DMS 273 (cell line): ENCODE results near the gene MAGEB16.

Experiments used
- DNase-seq: peaks from one replicate; lab custom pipeline; 2025; ENCODE audit not compliant: unreplicated experiment; lab: John Stamatoyannopoulos, UW

MAGEB16 gene

GRCh38 chrX:35798042-35798441 is at the start of gene MAGEB16:
Gene MAGEB16 (plus strand): TSS chrX:35798342. CDS start chrX:35802197, 3,855 bp downstream.
- DNase-seq, result no peak

GRCh38 chrX:35773958-35774564 is 24.1 kb upstream of the MAGEB16 start:
- DNase-seq, result no peak

DNA sequence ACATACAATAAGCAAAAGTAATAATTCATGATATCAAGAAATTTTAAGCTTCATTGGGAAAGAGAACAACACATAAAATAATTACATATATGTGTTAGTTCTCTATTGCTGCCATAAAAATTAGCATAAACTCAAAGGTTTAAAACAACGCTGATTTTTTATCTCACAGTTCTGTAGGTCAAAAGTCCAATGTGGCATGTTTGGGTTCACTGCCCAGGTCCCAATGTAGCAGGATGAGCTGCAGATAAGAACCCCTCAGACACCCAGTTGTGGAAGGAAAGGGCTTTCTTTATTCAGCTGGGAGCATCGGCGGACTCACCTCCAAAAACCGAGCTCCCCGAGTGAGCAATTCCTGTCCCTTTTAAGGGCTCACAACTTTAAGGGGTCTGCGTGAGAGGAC is 13.1 kb upstream of the MAGEB16 start:
- DNase-seq, result no peak

DNA sequence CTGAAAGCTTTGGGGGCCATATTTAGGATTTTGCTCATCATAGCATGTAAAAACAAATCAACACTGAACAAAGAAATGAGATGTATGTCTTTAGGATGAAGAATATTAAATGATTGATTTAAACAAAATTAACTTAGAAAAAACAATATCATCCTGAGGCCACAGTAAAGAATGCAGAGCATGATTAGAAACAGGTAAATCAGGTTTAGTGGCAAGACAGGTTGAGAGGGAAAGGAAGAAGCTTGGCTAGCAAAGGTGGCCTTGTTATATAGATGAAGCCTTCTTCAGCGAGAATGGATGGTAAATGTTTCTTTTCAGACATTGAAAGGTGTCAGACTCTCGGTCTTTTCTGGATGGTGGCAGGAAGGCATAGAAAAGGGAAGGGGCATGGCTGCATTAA is 11.9 kb upstream of the MAGEB16 start:
- DNase-seq, result no peak

DNA sequence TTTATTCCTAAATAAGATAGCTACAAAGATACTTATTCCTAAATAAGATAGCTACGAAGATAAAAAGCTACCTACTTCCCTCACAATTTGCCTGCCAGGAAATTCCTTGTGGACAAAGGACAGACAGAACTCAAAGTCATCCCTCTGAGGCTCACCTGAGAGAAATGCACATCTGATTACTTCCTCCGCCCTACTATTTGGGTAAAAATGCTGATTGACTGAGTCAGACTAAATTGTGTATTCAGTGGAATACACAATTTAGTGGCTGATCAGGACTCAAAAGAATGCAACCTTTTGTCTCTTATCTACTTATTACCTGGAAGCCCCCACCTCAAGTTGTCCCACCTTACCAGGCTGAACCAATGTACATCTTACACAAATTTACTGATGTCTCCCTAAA is 10.3 kb upstream of the MAGEB16 start:
- DNase-seq, result no peak

DNA sequence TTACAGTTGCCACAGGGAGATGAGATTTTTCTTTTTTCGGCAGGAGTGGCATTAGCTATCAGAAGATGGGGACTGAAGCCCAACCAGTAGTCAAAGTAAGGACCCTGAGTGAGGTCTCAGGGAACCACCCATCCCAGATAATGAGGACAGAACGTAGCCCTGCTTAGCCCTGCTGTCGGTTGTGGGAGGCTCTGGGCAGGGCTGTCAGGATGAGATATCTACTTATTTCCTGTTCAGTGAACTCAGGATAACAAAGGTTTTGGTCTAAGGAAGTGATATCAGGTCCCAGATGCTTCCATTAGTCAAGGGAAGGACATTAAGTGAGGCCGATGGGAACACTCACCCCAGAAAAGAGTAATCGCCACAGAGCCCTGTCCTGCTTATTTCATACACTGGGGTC is 2.3 kb downstream of the MAGEB16 start:
- DNase-seq, result no peak

DNA sequence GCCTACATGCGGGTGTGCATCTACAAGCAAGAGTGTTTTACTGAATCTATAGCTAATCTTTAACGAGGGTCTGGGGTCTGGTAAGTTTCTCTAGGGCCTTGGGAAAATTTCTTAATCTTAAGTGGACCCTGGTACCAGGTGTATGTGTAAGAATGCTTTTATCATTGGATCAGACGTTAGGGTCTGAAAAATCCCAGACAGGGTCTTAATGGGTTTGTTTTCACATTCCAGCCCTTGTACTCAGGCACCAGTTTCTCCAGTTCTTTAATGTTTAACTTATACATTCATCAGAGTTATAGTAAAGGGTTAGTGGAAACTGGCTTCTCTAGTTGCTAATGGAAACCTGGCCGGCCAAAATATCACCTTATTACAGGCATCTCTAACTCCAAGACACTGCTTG is 11.6 kb downstream of the MAGEB16 start:
- no peak for DNase-seq

- DNase-seq, result no peak
Measured at GRCh38 chrX:35819241-35819640, 21.1 kb downstream of the MAGEB16 start.

GRCh38 chrX:35826503-35826902 is 28.4 kb downstream of the MAGEB16 start:
- DNase-seq, result no peak

DNA sequence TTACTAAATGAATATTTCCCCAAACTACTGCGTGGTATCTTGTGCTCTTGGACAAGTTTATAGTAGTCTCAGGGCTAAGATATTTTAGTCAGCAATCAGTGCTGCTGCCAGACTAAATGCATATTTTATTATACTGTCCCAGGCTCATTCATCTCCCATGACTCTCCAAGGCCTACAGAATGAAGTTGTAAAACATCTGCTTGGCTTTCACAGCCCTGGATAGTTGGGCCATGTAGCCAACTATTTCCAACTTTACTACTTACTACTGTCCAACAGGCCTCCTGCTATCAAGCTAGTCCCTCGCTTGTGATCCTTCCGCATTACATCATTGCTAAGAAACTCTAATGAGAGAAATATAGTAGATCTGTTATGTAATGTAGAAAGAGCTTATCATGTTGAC is 31.4 kb downstream of the MAGEB16 start:
- no peak for DNase-seq

DNA sequence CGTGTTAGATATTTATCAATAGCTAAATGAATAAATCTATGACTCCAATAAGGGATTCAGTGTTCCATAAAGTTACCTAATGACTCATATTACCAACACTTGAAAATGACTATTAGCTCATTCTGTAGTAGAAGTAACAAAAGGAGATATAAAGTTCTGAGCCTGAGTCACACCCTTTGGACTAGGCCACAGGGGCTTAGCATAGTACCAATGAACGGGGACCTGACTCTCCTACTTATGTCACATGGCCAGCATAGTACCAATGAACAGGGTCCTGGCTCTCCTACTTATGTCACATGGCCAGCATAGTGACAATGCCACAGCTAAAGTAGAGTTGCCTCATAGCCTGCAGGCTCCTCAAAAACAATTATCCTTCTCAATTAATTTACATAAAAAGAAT is 43.7 kb downstream of the MAGEB16 start:
- no peak for DNase-seq

- DNase-seq, result no peak
Measured at GRCh38 chrX:35842674-35843073, 44.5 kb downstream of the MAGEB16 start.

- DNase-seq, result no peak
Measured at GRCh38 chrX:35847736-35848135, 49.6 kb downstream of the MAGEB16 start.
